ENCODE results near the gene FBXL7. TPM values are rescaled to one million over a fixed set of nuclear protein-coding genes. Genes with fewer than 3 reads are reported as not detected.

The FBXL7 gene
- polyA plus RNA-seq, 3 donors: not detected

DNA sequence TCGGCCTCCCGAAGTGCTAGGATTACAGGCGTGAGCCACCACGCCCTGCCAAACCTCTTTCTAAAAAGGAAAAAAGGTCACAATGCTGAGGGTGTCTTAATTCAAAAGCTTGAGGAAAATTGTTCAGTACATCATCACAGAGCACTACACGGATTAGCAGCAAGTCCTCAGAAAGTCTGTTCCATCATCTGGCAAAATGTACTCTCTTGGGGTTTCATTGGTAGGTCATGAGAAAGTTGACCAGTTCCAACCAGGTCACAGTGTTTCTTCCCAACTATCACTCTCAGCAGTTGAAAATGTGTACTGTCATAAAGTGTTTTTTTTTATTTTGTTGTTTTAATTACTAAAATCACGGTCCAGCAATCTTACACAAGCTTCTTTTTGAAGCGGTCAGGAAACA lies 299.6 kb downstream of the FBXL7 start:
- H3K9me3 ChIP-seq (replicated peaks in 1 of 2; ENCODE audit: control insufficient read depth in 1 of 2, insufficient read depth in 1 of 2, low read length in 2 of 2): peaks cover 1 to 14% of the 10 kb centered on the region in 2 donors
- H3K27me3 ChIP-seq (ENCODE audit: control insufficient read depth in 2 of 2, insufficient read depth in 2 of 2, low read length in 2 of 2): no peaks in the 10 kb centered on the region
- intact Hi-C loops (cut with micrococcal nuclease): no loop called here
- H3K27ac ChIP-seq (ENCODE audit: low read depth in 1 of 2, low read length in 2 of 2): no peak overlapping the region
- 94% methylated on average over 4 of the region's 7 CpGs for WGBS (ENCODE audit: insufficient coverage)
- Mint-ChIP-seq H3K9me3 (peaks cover 0 to 12% (median 2%) of the 10 kb centered on the region in 7 donors), H3K36me3 (no peaks in the 10 kb centered on the region), H3K27me3 (ENCODE audit: low read depth in 3 of 3) (peaks cover 0 to 1% (median 0%) of the 10 kb centered on the region in 3 donors), H3K4me1 (no peaks in the 10 kb centered on the region), H3K27ac (no peak overlapping the region), H3K4me3 (no peak overlapping the region)
- H3K4me3 ChIP-seq (replicated peaks in 1 of 3; ENCODE audit: low read depth in 2 of 3, low read length in 3 of 3): no peak overlapping the region
- no peaks in the 10 kb centered on the region for H3K4me1 ChIP-seq (ENCODE audit: control insufficient read depth in 1 of 2, insufficient read depth in 2 of 2, low read length in 2 of 2)
- H2AFZ ChIP-seq (ENCODE audit: insufficient read depth, low read depth, low read length, poor library complexity, severe bottlenecking): no peak overlapping the region
- no peaks in the 10 kb centered on the region for H4K20me1 ChIP-seq (ENCODE audit: insufficient read depth, low read length)
- no peak for DNase-seq
- no peaks in the 10 kb centered on the region for H3K36me3 ChIP-seq (replicated peaks in 1 of 2; ENCODE audit: control insufficient read depth in 1 of 2, insufficient read depth in 2 of 2, low read length in 2 of 2)
- H3K9ac ChIP-seq (ENCODE audit: insufficient read depth, low read length, poor library complexity, severe bottlenecking): no peak overlapping the region
- H3K4me2 ChIP-seq (replicated peaks; ENCODE audit: extremely low read depth, low read length, poor library complexity, severe bottlenecking): no peak overlapping the region
- no peaks in the 10 kb centered on the region for H3K79me2 ChIP-seq (ENCODE audit: insufficient read depth, low read length)
- TF ChIP-seq CTCF (IDR thresholded peaks at IDR 0.05): no peak

GRCh38 chr5:15803280-15803679 lies 303.3 kb downstream of the FBXL7 start:
- WGBS (ENCODE audit: insufficient coverage): no CpG with 5 or more reads among the region's 2 CpGs
- no peak for DNase-seq
- Histone ChIP-seq H3K27ac (ENCODE audit: low read depth in 1 of 2, low read length in 2 of 2) (no peak overlapping the region), H4K20me1 (ENCODE audit: insufficient read depth, low read length) (no peaks in the 10 kb centered on the region), H3K9ac (ENCODE audit: insufficient read depth, low read length, poor library complexity, severe bottlenecking) (no peak overlapping the region), H3K27me3 (ENCODE audit: control insufficient read depth in 2 of 2, insufficient read depth in 2 of 2, low read length in 2 of 2) (no peaks in the 10 kb centered on the region), H3K9me3 (replicated peaks in 1 of 2; ENCODE audit: control insufficient read depth in 1 of 2, insufficient read depth in 1 of 2, low read length in 2 of 2) (peaks cover 18 to 27% of the 10 kb centered on the region in 2 donors), H3K4me1 (ENCODE audit: control insufficient read depth in 1 of 2, insufficient read depth in 2 of 2, low read length in 2 of 2) (no peaks in the 10 kb centered on the region), H3K36me3 (replicated peaks in 1 of 2; ENCODE audit: control insufficient read depth in 1 of 2, insufficient read depth in 2 of 2, low read length in 2 of 2) (no peaks in the 10 kb centered on the region), H3K4me3 (replicated peaks in 1 of 3; ENCODE audit: low read depth in 2 of 3, low read length in 3 of 3) (no peak overlapping the region), H3K79me2 (ENCODE audit: insufficient read depth, low read length) (no peaks in the 10 kb centered on the region), H2AFZ (ENCODE audit: insufficient read depth, low read depth, low read length, poor library complexity, severe bottlenecking) (no peak overlapping the region), H3K4me2 (replicated peaks; ENCODE audit: extremely low read depth, low read length, poor library complexity, severe bottlenecking) (no peak overlapping the region)
- H3K27ac Mint-ChIP-seq: no peak overlapping the region
- peaks cover 0 to 1% (median 0%) of the 10 kb centered on the region in 3 donors for H3K27me3 Mint-ChIP-seq (ENCODE audit: low read depth in 3 of 3)
- H3K36me3 Mint-ChIP-seq: no peaks in the 10 kb centered on the region
- no peak for TF ChIP-seq CTCF (IDR thresholded peaks at IDR 0.05)
- H3K4me3 Mint-ChIP-seq: no peak overlapping the region
- intact Hi-C loops (cut with micrococcal nuclease): no loop called here
- peaks cover 2 to 34% (median 4%) of the 10 kb centered on the region in 7 donors for H3K9me3 Mint-ChIP-seq
- no peaks in the 10 kb centered on the region for H3K4me1 Mint-ChIP-seq

Measured in CD14-positive monocyte (primary cell).